RWPE1 (cell line): Measurements from ENCODE around the gene ATR.
A peak's percentile ranks its signal among the peaks of the same experiment; 100 is the strongest.

ENCODE experiments used
- CTCF ChIA-PET: fragments of 350-600 bp; sonication (Branson Sonifier 250); formaldehyde crosslinking; extraction: SDS; loops from one replicate; lab custom pipeline; 2021; lab: Yijun Ruan, JAX
- POLR2A ChIA-PET: fragments of 400-600 bp; formaldehyde crosslinking; extraction: SDS; loops from one replicate; lab custom pipeline; 2020; ENCODE audit warnings: antibody characterized with exemption; ENCODE audit not compliant: low non-redundant PET; lab: Yijun Ruan, JAX
- DNase-seq: peaks from one replicate; pipeline ENCODE4 v3.0.0; 2012; ENCODE audit warnings: low spot score
- H3K27ac ChIP-seq: fragments of 450-650 bp; 2 replicates; pipeline ENCODE4 v1.5.1; 2017
- TF ChIP-seq, protein P1 (sequence below): fragments of 450-650 bp; conservative IDR thresholded peaks from 2 replicates; pipeline ENCODE4 v1.5.1; 2017; ENCODE audit warnings: low read depth, mild to moderate bottlenecking

Gene ATR

DNA sequence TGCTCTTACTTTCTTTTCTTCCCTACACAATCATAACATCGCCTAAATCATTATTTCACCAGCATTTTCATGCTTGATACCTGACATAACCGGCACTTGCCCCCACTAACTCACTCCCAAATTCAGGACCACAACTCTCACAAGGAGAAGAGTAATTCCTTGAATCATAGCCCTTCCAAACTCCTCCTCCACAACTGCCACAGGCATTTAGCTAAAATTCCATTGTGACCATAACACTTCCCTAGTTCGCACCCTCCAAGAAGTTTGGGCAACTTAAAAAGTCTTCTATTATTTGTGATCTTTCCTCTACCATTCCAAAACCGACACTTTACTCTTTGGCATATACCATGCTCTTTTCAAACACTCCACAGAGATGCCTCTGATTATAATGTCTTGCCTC is 71.3 kb downstream of the ATR start:
- no peak for DNase-seq
- TF ChIP-seq, protein P1, sequence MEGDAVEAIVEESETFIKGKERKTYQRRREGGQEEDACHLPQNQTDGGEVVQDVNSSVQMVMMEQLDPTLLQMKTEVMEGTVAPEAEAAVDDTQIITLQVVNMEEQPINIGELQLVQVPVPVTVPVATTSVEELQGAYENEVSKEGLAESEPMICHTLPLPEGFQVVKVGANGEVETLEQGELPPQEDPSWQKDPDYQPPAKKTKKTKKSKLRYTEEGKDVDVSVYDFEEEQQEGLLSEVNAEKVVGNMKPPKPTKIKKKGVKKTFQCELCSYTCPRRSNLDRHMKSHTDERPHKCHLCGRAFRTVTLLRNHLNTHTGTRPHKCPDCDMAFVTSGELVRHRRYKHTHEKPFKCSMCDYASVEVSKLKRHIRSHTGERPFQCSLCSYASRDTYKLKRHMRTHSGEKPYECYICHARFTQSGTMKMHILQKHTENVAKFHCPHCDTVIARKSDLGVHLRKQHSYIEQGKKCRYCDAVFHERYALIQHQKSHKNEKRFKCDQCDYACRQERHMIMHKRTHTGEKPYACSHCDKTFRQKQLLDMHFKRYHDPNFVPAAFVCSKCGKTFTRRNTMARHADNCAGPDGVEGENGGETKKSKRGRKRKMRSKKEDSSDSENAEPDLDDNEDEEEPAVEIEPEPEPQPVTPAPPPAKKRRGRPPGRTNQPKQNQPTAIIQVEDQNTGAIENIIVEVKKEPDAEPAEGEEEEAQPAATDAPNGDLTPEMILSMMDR, result no peak
- CTCF ChIA-PET, result no interaction called here
- POLR2A ChIA-PET, result no interaction called here
- H3K27ac ChIP-seq, result no peak overlapping the region

DNA sequence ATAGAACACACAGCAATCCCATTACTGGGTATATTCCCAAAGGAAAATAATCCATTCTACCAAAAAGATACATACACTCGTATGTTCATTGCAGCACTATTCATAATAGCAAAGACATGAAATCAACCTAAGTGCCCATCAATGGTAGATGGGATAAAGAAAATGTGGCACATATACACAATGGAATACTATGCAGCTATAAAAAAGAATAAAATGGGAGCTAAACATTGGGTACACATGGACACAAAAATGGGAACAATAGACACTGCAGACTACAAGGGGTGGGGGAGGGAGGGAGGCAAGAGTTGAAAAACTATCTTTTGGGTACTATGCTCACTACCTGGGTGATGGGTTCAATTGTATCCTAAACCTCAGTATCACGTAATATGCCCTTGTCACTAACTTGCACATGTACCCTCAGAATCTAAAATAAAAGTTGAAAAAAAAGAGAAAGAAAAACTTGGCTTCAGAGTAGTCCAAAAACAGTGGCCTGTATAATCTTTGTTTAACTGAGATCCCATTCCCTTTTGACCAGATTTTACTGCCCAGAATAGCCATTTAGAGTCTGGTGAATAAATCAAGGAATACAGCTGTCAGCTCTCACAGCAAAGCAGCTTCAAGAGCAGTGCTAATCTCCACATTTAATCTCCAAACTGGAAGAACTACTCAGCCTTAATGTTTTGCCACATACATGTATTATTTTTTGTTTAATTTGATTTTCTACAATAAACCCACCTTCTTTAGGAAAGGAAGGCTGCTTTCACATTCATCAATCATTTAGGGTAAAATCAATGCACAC is 76.1 kb downstream of the ATR start:
- CTCF ChIA-PET, result no interaction called here
- POLR2A ChIA-PET, result no interaction called here
- no peak for DNase-seq
- no peak overlapping the region for H3K27ac ChIP-seq
- TF ChIP-seq, protein P1, result no peak

- no peak overlapping the region for H3K27ac ChIP-seq
- POLR2A ChIA-PET, result no interaction called here
- TF ChIP-seq, protein P1, result no peak
- peak; percentile 20 for DNase-seq
- CTCF ChIA-PET, result no interaction called here
Observed at GRCh38 chr3:142501004-142501926, 77.3 kb downstream of the ATR start.

DNA sequence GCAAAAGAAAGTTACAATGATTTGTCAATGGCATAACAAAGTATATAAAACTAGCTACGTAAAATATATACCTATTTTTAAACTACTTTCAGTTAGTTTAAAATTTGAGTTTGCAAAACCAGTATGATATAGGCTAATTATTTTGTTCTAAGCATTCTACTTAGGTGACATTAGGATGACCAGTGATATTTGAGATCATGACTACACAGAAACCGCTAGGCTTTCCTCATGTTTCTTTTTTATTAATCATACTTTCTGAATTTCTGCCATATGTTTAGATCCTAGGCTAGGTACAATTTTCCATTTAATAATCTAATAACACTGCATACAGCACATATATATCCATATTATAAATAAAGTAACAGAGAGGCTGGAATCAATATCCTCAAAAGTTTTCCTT is 78.3 kb downstream of the ATR start:
- no peak for DNase-seq
- CTCF ChIA-PET, result no interaction called here
- H3K27ac ChIP-seq, result no peak overlapping the region
- TF ChIP-seq, protein P1, result no peak
- POLR2A ChIA-PET, result no interaction called here

DNA sequence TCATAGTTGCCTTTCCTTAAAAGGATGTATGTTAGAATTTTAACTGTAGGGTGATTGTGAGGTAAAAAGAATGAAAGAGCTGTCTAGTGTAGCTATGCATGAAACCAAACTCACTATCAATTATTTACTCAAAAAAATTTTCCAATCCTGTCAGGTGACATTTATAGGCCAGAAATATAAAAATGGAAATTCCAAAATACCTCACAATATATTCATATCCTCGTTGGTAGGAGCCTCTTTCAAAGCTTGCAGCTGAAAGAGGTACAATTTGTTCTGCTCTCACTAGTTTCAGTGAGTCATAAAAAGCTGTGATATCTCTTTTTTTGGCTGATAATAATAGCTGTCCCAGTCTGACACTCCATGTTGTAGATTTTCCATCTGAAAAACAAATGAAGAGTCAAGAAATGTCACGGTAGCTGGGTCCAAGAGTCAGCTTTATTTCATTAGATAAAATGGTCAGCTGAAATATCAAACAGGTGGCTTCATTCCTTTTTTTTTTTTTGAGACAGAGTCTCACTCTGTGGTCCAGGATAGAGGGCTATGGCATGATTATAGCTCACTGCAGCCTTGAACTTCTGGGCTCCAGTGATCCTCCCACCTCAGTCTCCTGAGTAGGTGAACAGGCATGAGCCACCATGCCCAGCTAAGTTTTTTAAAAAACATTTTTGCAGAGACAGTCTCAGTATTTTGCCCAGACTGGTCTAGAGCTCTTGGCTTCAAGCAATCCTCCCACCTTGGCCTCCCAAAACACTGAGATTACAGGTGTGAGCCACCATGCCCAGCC is 79.9 kb downstream of the ATR start:
- CTCF ChIA-PET, result interaction anchor here (0.6 kb wide), 1 partner anchor 229 kb away, joined by 4 read pairs; no protein-coding TSS in a partner anchor
- no peak overlapping the region for H3K27ac ChIP-seq
- TF ChIP-seq, protein P1, result no peak
- POLR2A ChIA-PET, result no interaction called here
- no peak for DNase-seq

DNA sequence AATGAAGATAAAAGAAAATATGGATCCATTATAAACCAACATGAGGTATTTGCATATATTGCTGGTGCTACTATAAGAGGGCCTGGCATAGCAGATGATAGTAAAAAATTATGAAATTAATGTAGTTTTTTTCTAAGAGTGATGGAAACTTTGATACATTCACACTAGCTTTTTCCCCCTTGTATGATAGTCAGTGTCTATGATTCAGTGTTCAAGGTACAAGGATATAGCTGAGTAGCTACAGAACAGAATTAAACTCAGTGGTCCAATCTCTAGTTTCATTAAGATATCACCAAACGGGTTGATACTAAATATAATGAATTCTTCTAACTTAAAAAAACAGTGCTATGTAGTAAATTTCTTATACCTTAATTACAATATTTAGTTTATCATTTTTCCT is 80.8 kb downstream of the ATR start:
- ChIA-PET CTCF (no interaction called here), POLR2A (no interaction called here)
- TF ChIP-seq, protein P1, result no peak
- DNase-seq, result no peak
- H3K27ac ChIP-seq, result no peak overlapping the region
